Ishikawa (cell line): ENCODE measurements around the gene B3GALNT1.

Experiments
- CEBPB ChIP-seq: IDR thresholded peaks from 2 replicates; pipeline ENCODE4 v1.6.1; 2012
- CREB1 ChIP-seq: IDR thresholded peaks from 2 replicates; pipeline ENCODE4 v1.6.1; 2012; ENCODE audit warnings: low read depth
- EGR1 ChIP-seq: IDR thresholded peaks from 2 replicates; pipeline ENCODE4 v1.6.1; 2012
- EP300 ChIP-seq: IDR thresholded peaks from 2 replicates; pipeline ENCODE4 v1.6.1; 2012; ENCODE audit warnings: borderline replicate concordance
- FOXM1 ChIP-seq: IDR thresholded peaks from 2 replicates; pipeline ENCODE4 v1.6.1; 2012; ENCODE audit warnings: low read depth, borderline replicate concordance
- RAD21 ChIP-seq: IDR thresholded peaks from 2 replicates; pipeline ENCODE4 v1.6.1; 2012; ENCODE audit warnings: low read depth
- TAF1 ChIP-seq: IDR thresholded peaks from 2 replicates; pipeline ENCODE4 v1.6.1; 2012; ENCODE audit warnings: low read depth, mild to moderate bottlenecking
- TCF12 ChIP-seq: IDR thresholded peaks from 2 replicates; pipeline ENCODE4 v1.6.1; 2012; ENCODE audit warnings: low read depth

DNA sequence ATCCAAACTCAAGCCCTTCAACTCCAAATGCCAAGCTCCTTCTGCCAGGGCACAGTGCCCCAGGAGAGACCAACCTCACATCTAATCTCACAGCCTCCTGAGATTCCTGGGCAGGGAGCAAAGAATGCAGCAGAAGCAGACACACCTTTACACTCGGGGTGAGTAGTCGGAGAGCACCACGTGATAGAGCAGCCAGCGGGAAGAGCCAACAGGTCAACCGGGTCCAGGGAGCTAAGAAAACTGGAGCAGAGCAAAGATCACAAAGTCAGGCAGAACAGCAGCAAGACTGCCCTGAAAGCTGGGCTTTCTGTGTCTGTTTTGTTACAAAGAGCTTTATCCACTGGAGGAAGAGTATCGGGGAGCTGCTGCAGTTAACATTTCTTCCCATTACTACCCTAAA is 4.2 kb downstream of the B3GALNT1 start:
- no peak for TF ChIP-seq TAF1
- no peak for TF ChIP-seq CREB1
- no peak for TF ChIP-seq EGR1
- TF ChIP-seq EP300, result no peak
- TF ChIP-seq FOXM1, result no peak
- no peak for TF ChIP-seq CEBPB
- no peak for TF ChIP-seq TCF12
- no peak for TF ChIP-seq RAD21
